HG03565 (cell line): ENCODE measurements around the gene NSUN6.

Experiments used
- ATAC-seq: cut with Tn5 transposase; IDR thresholded peaks from one replicate; pipeline ENCODE4 v1.9.1; 2021; ENCODE audit warnings: mild to moderate bottlenecking, moderate library complexity; ENCODE audit not compliant: unreplicated experiment

The NSUN6 gene

GRCh38 chr10:18651324-18652007 lies at the start of gene NSUN6:
Gene NSUN6, minus strand, starts transcription at chr10:18651587. Its CDS starts 384 bp downstream, at chr10:18651203.
- peak; percentile 95 for ATAC-seq

- ATAC-seq = no peak
Measured at GRCh38 chr10:18699849-18700840, 48.8 kb upstream of the NSUN6 start.

GRCh38 chr10:18690541-18690940 lies 39.2 kb upstream of the NSUN6 start:
- ATAC-seq = no peak

- no peak for ATAC-seq
Measured at GRCh38 chr10:18689498-18689897, 38.1 kb upstream of the NSUN6 start.

- no peak for ATAC-seq
Measured at GRCh38 chr10:18687706-18688105, 36.3 kb upstream of the NSUN6 start.

GRCh38 chr10:18687195-18687594 lies 35.8 kb upstream of the NSUN6 start:
- ATAC-seq = no peak

- ATAC-seq = no peak
Measured at GRCh38 chr10:18685555-18685954, 34.2 kb upstream of the NSUN6 start.

- ATAC-seq = no peak
Measured at GRCh38 chr10:18684953-18685352, 33.6 kb upstream of the NSUN6 start.

- ATAC-seq = no peak
Measured at GRCh38 chr10:18684416-18684815, 33.0 kb upstream of the NSUN6 start.

- no peak for ATAC-seq
Measured at GRCh38 chr10:18683427-18683826, 32.0 kb upstream of the NSUN6 start.

- ATAC-seq = no peak
Measured at GRCh38 chr10:18681971-18682411, 30.6 kb upstream of the NSUN6 start.

- ATAC-seq = no peak
Measured at GRCh38 chr10:18681366-18681765, 30.0 kb upstream of the NSUN6 start.

- no peak for ATAC-seq
Measured at GRCh38 chr10:18680754-18681153, 29.4 kb upstream of the NSUN6 start.

- ATAC-seq = no peak
Measured at GRCh38 chr10:18675086-18675801, 23.9 kb upstream of the NSUN6 start.

GRCh38 chr10:18668026-18668425 lies 16.6 kb upstream of the NSUN6 start:
- ATAC-seq = no peak

GRCh38 chr10:18666810-18667209 lies 15.4 kb upstream of the NSUN6 start:
- no peak for ATAC-seq

GRCh38 chr10:18665815-18666558 lies 14.6 kb upstream of the NSUN6 start:
- ATAC-seq = no peak

GRCh38 chr10:18664841-18665478 lies 13.6 kb upstream of the NSUN6 start:
- ATAC-seq = no peak

- ATAC-seq = no peak
Measured at GRCh38 chr10:18660816-18661431, 9.5 kb upstream of the NSUN6 start.
